ENCODE results near the gene TRAF2.

DNA sequence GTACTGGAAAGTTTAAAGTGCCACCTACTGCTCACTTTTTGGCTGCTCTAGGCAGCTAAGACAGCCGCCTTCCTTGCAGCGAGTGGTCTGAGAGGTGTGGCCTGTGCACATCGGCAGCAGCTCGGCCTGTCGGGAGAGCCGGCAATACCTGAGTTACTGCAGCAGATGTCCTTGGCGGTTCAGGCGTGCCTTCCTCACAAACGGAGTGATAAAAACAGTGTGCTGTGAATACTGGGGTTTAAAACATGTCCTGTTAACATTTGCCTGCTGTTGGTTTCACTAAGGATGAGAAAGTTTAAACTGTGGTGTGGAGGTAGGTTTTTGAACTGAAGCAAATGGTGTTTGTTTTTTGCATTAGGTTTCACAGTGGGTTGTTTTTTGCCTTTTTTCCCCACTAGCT is 12.9 kb downstream of the TRAF2 start:
- TF ChIP-seq, protein P1, sequence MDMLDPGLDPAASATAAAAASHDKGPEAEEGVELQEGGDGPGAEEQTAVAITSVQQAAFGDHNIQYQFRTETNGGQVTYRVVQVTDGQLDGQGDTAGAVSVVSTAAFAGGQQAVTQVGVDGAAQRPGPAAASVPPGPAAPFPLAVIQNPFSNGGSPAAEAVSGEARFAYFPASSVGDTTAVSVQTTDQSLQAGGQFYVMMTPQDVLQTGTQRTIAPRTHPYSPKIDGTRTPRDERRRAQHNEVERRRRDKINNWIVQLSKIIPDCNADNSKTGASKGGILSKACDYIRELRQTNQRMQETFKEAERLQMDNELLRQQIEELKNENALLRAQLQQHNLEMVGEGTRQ (IDR thresholded peaks at IDR 0.05) = no peak
- TF ChIP-seq, protein P2, sequence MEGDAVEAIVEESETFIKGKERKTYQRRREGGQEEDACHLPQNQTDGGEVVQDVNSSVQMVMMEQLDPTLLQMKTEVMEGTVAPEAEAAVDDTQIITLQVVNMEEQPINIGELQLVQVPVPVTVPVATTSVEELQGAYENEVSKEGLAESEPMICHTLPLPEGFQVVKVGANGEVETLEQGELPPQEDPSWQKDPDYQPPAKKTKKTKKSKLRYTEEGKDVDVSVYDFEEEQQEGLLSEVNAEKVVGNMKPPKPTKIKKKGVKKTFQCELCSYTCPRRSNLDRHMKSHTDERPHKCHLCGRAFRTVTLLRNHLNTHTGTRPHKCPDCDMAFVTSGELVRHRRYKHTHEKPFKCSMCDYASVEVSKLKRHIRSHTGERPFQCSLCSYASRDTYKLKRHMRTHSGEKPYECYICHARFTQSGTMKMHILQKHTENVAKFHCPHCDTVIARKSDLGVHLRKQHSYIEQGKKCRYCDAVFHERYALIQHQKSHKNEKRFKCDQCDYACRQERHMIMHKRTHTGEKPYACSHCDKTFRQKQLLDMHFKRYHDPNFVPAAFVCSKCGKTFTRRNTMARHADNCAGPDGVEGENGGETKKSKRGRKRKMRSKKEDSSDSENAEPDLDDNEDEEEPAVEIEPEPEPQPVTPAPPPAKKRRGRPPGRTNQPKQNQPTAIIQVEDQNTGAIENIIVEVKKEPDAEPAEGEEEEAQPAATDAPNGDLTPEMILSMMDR (IDR thresholded peaks at IDR 0.05) = no peak; the same call in 1 of the 3 replicates
- TF ChIP-seq, protein P3, sequence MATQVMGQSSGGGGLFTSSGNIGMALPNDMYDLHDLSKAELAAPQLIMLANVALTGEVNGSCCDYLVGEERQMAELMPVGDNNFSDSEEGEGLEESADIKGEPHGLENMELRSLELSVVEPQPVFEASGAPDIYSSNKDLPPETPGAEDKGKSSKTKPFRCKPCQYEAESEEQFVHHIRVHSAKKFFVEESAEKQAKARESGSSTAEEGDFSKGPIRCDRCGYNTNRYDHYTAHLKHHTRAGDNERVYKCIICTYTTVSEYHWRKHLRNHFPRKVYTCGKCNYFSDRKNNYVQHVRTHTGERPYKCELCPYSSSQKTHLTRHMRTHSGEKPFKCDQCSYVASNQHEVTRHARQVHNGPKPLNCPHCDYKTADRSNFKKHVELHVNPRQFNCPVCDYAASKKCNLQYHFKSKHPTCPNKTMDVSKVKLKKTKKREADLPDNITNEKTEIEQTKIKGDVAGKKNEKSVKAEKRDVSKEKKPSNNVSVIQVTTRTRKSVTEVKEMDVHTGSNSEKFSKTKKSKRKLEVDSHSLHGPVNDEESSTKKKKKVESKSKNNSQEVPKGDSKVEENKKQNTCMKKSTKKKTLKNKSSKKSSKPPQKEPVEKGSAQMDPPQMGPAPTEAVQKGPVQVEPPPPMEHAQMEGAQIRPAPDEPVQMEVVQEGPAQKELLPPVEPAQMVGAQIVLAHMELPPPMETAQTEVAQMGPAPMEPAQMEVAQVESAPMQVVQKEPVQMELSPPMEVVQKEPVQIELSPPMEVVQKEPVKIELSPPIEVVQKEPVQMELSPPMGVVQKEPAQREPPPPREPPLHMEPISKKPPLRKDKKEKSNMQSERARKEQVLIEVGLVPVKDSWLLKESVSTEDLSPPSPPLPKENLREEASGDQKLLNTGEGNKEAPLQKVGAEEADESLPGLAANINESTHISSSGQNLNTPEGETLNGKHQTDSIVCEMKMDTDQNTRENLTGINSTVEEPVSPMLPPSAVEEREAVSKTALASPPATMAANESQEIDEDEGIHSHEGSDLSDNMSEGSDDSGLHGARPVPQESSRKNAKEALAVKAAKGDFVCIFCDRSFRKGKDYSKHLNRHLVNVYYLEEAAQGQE (IDR thresholded peaks at IDR 0.05) = no peak
- TF ChIP-seq, protein P4, sequence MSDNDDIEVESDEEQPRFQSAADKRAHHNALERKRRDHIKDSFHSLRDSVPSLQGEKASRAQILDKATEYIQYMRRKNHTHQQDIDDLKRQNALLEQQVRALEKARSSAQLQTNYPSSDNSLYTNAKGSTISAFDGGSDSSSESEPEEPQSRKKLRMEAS (IDR thresholded peaks at IDR 0.05) = no peak
- TF ChIP-seq RAD21 (conservative IDR thresholded peaks at IDR 0.05 in 1 of 2, IDR thresholded peaks at IDR 0.05 in 1 of 2) (0 out of 5 replicates have a peak, but pooled peaks of 1 of the 2 experiments have one; percentile 21), POLR2A (IDR thresholded peaks at IDR 0.05; ENCODE audit: low read length) (no peak)
